IPS-15b (cell line): ENCODE results near the gene PAK2.

Experiments used
- H3K27me3 ChIP-seq: one replicate; pipeline ENCODE4 v1.6.1; 2013; ENCODE audit warnings: low read length; ENCODE audit not compliant: control insufficient read depth, insufficient read depth
- H3K36me3 ChIP-seq: one replicate; pipeline ENCODE4 v1.6.1; 2013; ENCODE audit warnings: low read length; ENCODE audit not compliant: control insufficient read depth, insufficient read depth
- H3K4me1 ChIP-seq: one replicate; pipeline ENCODE4 v1.6.1; 2013; ENCODE audit warnings: mild to moderate bottlenecking, low read length; ENCODE audit not compliant: control insufficient read depth, insufficient read depth
- H3K4me3 ChIP-seq: one replicate; pipeline ENCODE4 v1.5.1; 2013; ENCODE audit warnings: low read depth, low read length
- H3K9ac ChIP-seq: one replicate; pipeline ENCODE4 v1.6.1; 2013; ENCODE audit warnings: low read depth, mild to moderate bottlenecking, low read length
- H3K9me3 ChIP-seq: one replicate; pipeline ENCODE4 v1.6.1; 2013; ENCODE audit warnings: mild to moderate bottlenecking, low read length; ENCODE audit not compliant: control insufficient read depth, insufficient read depth

The PAK2 gene

GRCh38 chr3:196772102-196772501, 32.4 kb downstream of the PAK2 start:
- Histone ChIP-seq H3K4me3 (no peak overlapping the region), H3K4me1 (peaks cover 5% of the 10 kb centered on the region), H3K27me3 (no peaks in the 10 kb centered on the region), H3K9me3 (no peaks in the 10 kb centered on the region), H3K36me3 (peaks cover 3% of the 10 kb centered on the region), H3K9ac (no peak overlapping the region)

GRCh38 chr3:196772897-196773296, 33.2 kb downstream of the PAK2 start:
- no peak overlapping the region for H3K4me3 ChIP-seq
- H3K9ac ChIP-seq, result no peak overlapping the region
- no peaks in the 10 kb centered on the region for H3K9me3 ChIP-seq
- no peaks in the 10 kb centered on the region for H3K27me3 ChIP-seq
- H3K36me3 ChIP-seq, result peaks cover 3% of the 10 kb centered on the region
- peaks cover 5% of the 10 kb centered on the region for H3K4me1 ChIP-seq

- Histone ChIP-seq H3K36me3 (peaks cover under 1% of the 10 kb centered on the region), H3K4me3 (no peak overlapping the region), H3K9me3 (no peaks in the 10 kb centered on the region), H3K27me3 (no peaks in the 10 kb centered on the region), H3K9ac (no peak overlapping the region), H3K4me1 (peaks cover 5% of the 10 kb centered on the region)
Observed at GRCh38 chr3:196774191-196774820, 34.6 kb downstream of the PAK2 start.

DNA sequence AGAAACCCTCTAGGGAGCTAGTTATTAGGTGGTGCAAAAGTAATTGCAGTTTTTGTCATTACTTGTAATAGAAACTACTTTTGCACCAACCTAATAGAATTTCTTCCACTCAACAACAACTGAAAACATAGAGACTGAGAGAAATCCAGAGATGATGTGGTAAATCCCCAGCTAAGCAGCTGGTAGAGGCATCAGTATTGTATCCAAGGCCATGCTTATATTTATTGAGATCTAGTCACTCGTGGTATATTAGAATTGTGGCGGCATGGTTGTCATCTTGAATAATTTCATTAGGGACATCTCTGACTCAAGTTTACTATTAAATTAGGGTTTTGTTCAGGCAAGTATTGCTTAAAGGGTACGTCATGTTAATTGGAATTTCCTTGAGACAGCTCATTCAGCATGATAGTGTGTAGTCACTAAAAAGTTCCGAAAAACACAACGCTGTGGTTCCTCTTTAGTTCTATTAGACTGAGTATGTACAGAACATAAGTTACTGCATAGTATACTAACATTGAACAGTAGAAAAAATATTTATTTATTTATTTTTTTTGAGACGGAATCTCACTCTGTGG, 35.3 kb downstream of the PAK2 start:
- H3K9me3 ChIP-seq, result peaks cover 3% of the 10 kb centered on the region
- peaks cover 6% of the 10 kb centered on the region for H3K36me3 ChIP-seq
- H3K27me3 ChIP-seq, result no peaks in the 10 kb centered on the region
- H3K4me3 ChIP-seq, result no peak overlapping the region
- H3K4me1 ChIP-seq, result peaks cover 5% of the 10 kb centered on the region
- H3K9ac ChIP-seq, result no peak overlapping the region

- Histone ChIP-seq H3K9ac (no peak overlapping the region), H3K9me3 (peaks cover 4% of the 10 kb centered on the region), H3K4me3 (no peak overlapping the region), H3K36me3 (peaks cover 9% of the 10 kb centered on the region), H3K27me3 (no peaks in the 10 kb centered on the region), H3K4me1 (peaks cover 5% of the 10 kb centered on the region)
Observed at GRCh38 chr3:196775938-196776337, 36.3 kb downstream of the PAK2 start.

GRCh38 chr3:196777836-196778235, 38.2 kb downstream of the PAK2 start:
- Histone ChIP-seq H3K9me3 (peaks cover 4% of the 10 kb centered on the region), H3K9ac (no peak overlapping the region), H3K27me3 (no peaks in the 10 kb centered on the region), H3K4me1 (no peaks in the 10 kb centered on the region), H3K4me3 (no peak overlapping the region), H3K36me3 (peaks cover 10% of the 10 kb centered on the region)

- peaks cover 14% of the 10 kb centered on the region for H3K36me3 ChIP-seq
- H3K4me1 ChIP-seq, result no peaks in the 10 kb centered on the region
- H3K9me3 ChIP-seq, result peaks cover 4% of the 10 kb centered on the region
- H3K9ac ChIP-seq, result no peak overlapping the region
- H3K4me3 ChIP-seq, result no peak overlapping the region
- H3K27me3 ChIP-seq, result no peaks in the 10 kb centered on the region
Observed at GRCh38 chr3:196778755-196779154, 39.1 kb downstream of the PAK2 start.

- Histone ChIP-seq H3K27me3 (no peaks in the 10 kb centered on the region), H3K9ac (no peak overlapping the region), H3K4me1 (no peaks in the 10 kb centered on the region), H3K9me3 (peaks cover 4% of the 10 kb centered on the region), H3K4me3 (no peak overlapping the region), H3K36me3 (peaks cover 14% of the 10 kb centered on the region)
Observed at GRCh38 chr3:196782511-196782910, 42.9 kb downstream of the PAK2 start.

GRCh38 chr3:196788528-196788927, 48.9 kb downstream of the PAK2 start:
- no peaks in the 10 kb centered on the region for H3K27me3 ChIP-seq
- H3K9ac ChIP-seq, result no peak overlapping the region
- no peak overlapping the region for H3K4me3 ChIP-seq
- no peaks in the 10 kb centered on the region for H3K4me1 ChIP-seq
- H3K36me3 ChIP-seq, result no peaks in the 10 kb centered on the region
- no peaks in the 10 kb centered on the region for H3K9me3 ChIP-seq

DNA sequence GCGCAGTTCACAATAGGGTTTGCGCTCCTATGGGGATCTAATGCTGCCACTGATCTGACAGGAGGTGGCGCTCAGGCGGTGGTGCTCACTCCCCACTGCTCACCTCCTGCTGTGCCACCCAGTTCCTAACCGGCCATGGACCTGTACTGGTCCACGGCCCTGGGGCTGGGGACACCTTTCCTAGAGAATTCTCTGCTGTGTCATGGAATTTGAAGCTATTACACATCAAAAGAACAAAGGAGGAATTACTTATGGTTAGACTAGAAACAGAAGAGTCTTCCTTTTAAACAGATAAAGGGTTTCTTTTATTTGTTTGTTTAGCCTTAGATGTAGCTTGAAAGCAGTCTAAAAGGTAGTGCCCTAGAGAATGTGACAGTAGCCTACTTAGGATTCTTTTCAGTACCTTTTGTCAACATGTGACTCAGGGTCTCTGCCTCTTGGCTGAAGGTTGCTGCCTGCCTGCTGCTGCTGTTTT, 50.3 kb downstream of the PAK2 start:
- peaks cover 4% of the 10 kb centered on the region for H3K36me3 ChIP-seq
- no peaks in the 10 kb centered on the region for H3K27me3 ChIP-seq
- H3K9ac ChIP-seq, result no peak overlapping the region
- no peaks in the 10 kb centered on the region for H3K4me1 ChIP-seq
- H3K4me3 ChIP-seq, result no peak overlapping the region
- no peaks in the 10 kb centered on the region for H3K9me3 ChIP-seq

- H3K9ac ChIP-seq, result no peak overlapping the region
- H3K27me3 ChIP-seq, result no peaks in the 10 kb centered on the region
- no peaks in the 10 kb centered on the region for H3K9me3 ChIP-seq
- H3K4me1 ChIP-seq, result no peaks in the 10 kb centered on the region
- peaks cover 4% of the 10 kb centered on the region for H3K36me3 ChIP-seq
- H3K4me3 ChIP-seq, result no peak overlapping the region
Observed at GRCh38 chr3:196790636-196791035, 51.0 kb downstream of the PAK2 start.

GRCh38 chr3:196792771-196793170, 53.1 kb downstream of the PAK2 start:
- no peaks in the 10 kb centered on the region for H3K27me3 ChIP-seq
- H3K4me3 ChIP-seq, result no peak overlapping the region
- no peaks in the 10 kb centered on the region for H3K4me1 ChIP-seq
- H3K9me3 ChIP-seq, result no peaks in the 10 kb centered on the region
- no peak overlapping the region for H3K9ac ChIP-seq
- H3K36me3 ChIP-seq, result peaks cover 4% of the 10 kb centered on the region
